Measurements from ENCODE around the gene ZNF512.
"Not testable (repeated sequence)": the region's sequence is repeated elsewhere in the genome, so short reads cannot be mapped to it uniquely, and the experiment has no call there.

Gene ZNF512

GRCh38 chr2:27583390-27583915 is 611 bp downstream of the ZNF512 start:
- H3K4me3 ChIP-seq (ENCODE audit: low read length) = peak overlapping the region; percentile 90
- DNase-seq (ENCODE audit: low read depth) = no peak
- TF ChIP-seq CTCF (IDR thresholded peaks at IDR 0.05; ENCODE audit: insufficient read depth, low read depth, low read length, missing control alignments) = no peak

- DNase-seq (ENCODE audit: low read depth) = no peak
- no peak overlapping the region for H3K4me3 ChIP-seq (ENCODE audit: low read length)
- no peak for TF ChIP-seq CTCF (IDR thresholded peaks at IDR 0.05; ENCODE audit: insufficient read depth, low read depth, low read length, missing control alignments)
Observed at GRCh38 chr2:27584597-27584996, 1.8 kb downstream of the ZNF512 start.

- TF ChIP-seq CTCF (IDR thresholded peaks at IDR 0.05; ENCODE audit: insufficient read depth, low read depth, low read length, missing control alignments) = no peak
- no peak overlapping the region for H3K4me3 ChIP-seq (ENCODE audit: low read length)
- no peak for DNase-seq (ENCODE audit: low read depth)
Observed at GRCh38 chr2:27587025-27587424, 4.2 kb downstream of the ZNF512 start.

- no peak for DNase-seq (ENCODE audit: low read depth)
- TF ChIP-seq CTCF (IDR thresholded peaks at IDR 0.05; ENCODE audit: insufficient read depth, low read depth, low read length, missing control alignments) = no peak
- H3K4me3 ChIP-seq (ENCODE audit: low read length) = no peak overlapping the region
Observed at GRCh38 chr2:27588308-27588707, 5.5 kb downstream of the ZNF512 start.

- DNase-seq (ENCODE audit: low read depth) = peak; percentile 27
- no peak overlapping the region for H3K4me3 ChIP-seq (ENCODE audit: low read length)
- no peak for TF ChIP-seq CTCF (IDR thresholded peaks at IDR 0.05; ENCODE audit: insufficient read depth, low read depth, low read length, missing control alignments)
Observed at GRCh38 chr2:27591745-27592144, 8.9 kb downstream of the ZNF512 start.

GRCh38 chr2:27593240-27593639 is 10.4 kb downstream of the ZNF512 start:
- no peak for DNase-seq (ENCODE audit: low read depth)
- TF ChIP-seq CTCF (IDR thresholded peaks at IDR 0.05; ENCODE audit: insufficient read depth, low read depth, low read length, missing control alignments) = no peak
- H3K4me3 ChIP-seq (ENCODE audit: low read length) = no peak overlapping the region

- DNase-seq (ENCODE audit: low read depth); H3K4me3 ChIP-seq (ENCODE audit: low read length): not testable (repeated sequence)
Observed at GRCh38 chr2:27594020-27594703, 11.3 kb downstream of the ZNF512 start.

GRCh38 chr2:27595412-27595811 is 12.6 kb downstream of the ZNF512 start:
- H3K4me3 ChIP-seq (ENCODE audit: low read length); DNase-seq (ENCODE audit: low read depth): not testable (repeated sequence)

Data from epithelial cell of esophagus (primary cell).